CD4-positive, alpha-beta T cell treated with Interleukin-6 at 100 ng/mL for 8 hours (primary cell): ENCODE data around the gene FRY.

Source experiments
- DNase-seq: peaks from one replicate; pipeline ENCODE4 v3.0.0-alpha.2; 2020; ENCODE audit warnings: mixed read lengths, low spot score

FRY gene

GRCh38 chr13:32216281-32216680 is 184.7 kb downstream of the FRY start:
- DNase-seq = no peak

GRCh38 chr13:32222046-32222676 is 190.6 kb downstream of the FRY start:
- DNase-seq = no peak

GRCh38 chr13:32224916-32225315 is 193.3 kb downstream of the FRY start:
- DNase-seq = no peak

GRCh38 chr13:32225481-32225931 is 193.9 kb downstream of the FRY start:
- no peak for DNase-seq

- no peak for DNase-seq
These were observed 196.9 kb downstream of the FRY start for GRCh38 chr13:32228330-32229041.

- DNase-seq = no peak
These were observed 197.9 kb downstream of the FRY start for GRCh38 chr13:32229443-32229842.

GRCh38 chr13:32232263-32232662 is 200.7 kb downstream of the FRY start:
- DNase-seq = no peak

- no peak for DNase-seq
These were observed 201.5 kb downstream of the FRY start for GRCh38 chr13:32233062-32233461.

GRCh38 chr13:32234914-32235313 is 203.3 kb downstream of the FRY start:
- DNase-seq = no peak

- DNase-seq = no peak
These were observed 206.1 kb downstream of the FRY start for GRCh38 chr13:32237681-32238080.

- no peak for DNase-seq
These were observed 212.1 kb downstream of the FRY start for GRCh38 chr13:32243695-32244094.

- DNase-seq = no peak
These were observed 214.0 kb downstream of the FRY start for GRCh38 chr13:32245555-32245954.

GRCh38 chr13:32246468-32246867 is 214.9 kb downstream of the FRY start:
- DNase-seq = no peak

- no peak for DNase-seq
These were observed 216.3 kb downstream of the FRY start for GRCh38 chr13:32247887-32248286.

- no peak for DNase-seq
These were observed 217.2 kb downstream of the FRY start for GRCh38 chr13:32248801-32249200.

GRCh38 chr13:32252812-32253438 is 221.4 kb downstream of the FRY start:
- no peak for DNase-seq

GRCh38 chr13:32253911-32254399 is 222.4 kb downstream of the FRY start:
- no peak for DNase-seq

GRCh38 chr13:32254416-32254815 is 222.8 kb downstream of the FRY start:
- DNase-seq = no peak

GRCh38 chr13:32254916-32255723 is 223.5 kb downstream of the FRY start:
- no peak for DNase-seq

- DNase-seq = no peak
These were observed 224.1 kb downstream of the FRY start for GRCh38 chr13:32255724-32256109.

GRCh38 chr13:32256243-32256642 is 224.7 kb downstream of the FRY start:
- no peak for DNase-seq

GRCh38 chr13:32257649-32258048 is 226.1 kb downstream of the FRY start:
- no peak for DNase-seq
